Natural killer cell treated with Interleukin-12 subunit alpha and Interleukin-12 subunit beta and Interleukin-15 and Interleukin-18, amount 100 ng/mL, for 72 hours (primary cell): ENCODE data around the gene SYNE1. TPM values are rescaled to one million over a fixed set of nuclear protein-coding genes. Genes with fewer than 3 reads are reported as not detected.
A peak's percentile ranks its signal among the peaks of the same experiment; 100 is the strongest.
"Not testable (repeated sequence)": the region's sequence is repeated elsewhere in the genome, so short reads cannot be mapped to it uniquely, and the experiment has no call there.

Source experiments
- ATAC-seq, 2 donors: fragments of 150-1000 bp; cut with Tn5 transposase in 1 of 2; sonication (Bioruptor Pico), chemical (Tn5 transposase) in 1 of 2; 2 replicates each; pipeline ENCODE4 v1.10.0; 2021
- DNase-seq: peaks from one replicate; pipeline ENCODE4 v3.0.0; 2022; ENCODE audit warnings: low spot score
- H3K27ac Mint-ChIP-seq, 2 donors: 1 replicate in 1 of 2; 2 replicates in 1 of 2; pipeline ENCODE4 v1.8.0; 2022; ENCODE audit warnings: mixed read lengths in 2 of 2, mild to moderate bottlenecking in 1 of 2, moderate library complexity in 1 of 2
- H3K27me3 Mint-ChIP-seq, 2 donors: 1 replicate in 1 of 2; 2 replicates in 1 of 2; pipeline ENCODE4 v1.8.0; 2022; ENCODE audit warnings: mixed read lengths in 2 of 2
- H3K36me3 Mint-ChIP-seq: one replicate; pipeline ENCODE4 v1.8.0; 2022; ENCODE audit warnings: mixed read lengths
- H3K4me1 Mint-ChIP-seq, 2 donors: 1 replicate in 1 of 2; 2 replicates in 1 of 2; pipeline ENCODE4 v1.8.0; 2022; ENCODE audit warnings: low read depth in 2 of 2, mixed read lengths in 2 of 2, mild to moderate bottlenecking in 1 of 2
- H3K4me3 Mint-ChIP-seq: one replicate; pipeline ENCODE4 v1.8.0; 2022; ENCODE audit warnings: mixed read lengths
- H3K9me3 Mint-ChIP-seq: 2 replicates; pipeline ENCODE4 v1.8.0; 2022; ENCODE audit warnings: mixed read lengths
- total RNA-seq, 2 donors: library from RNA; stranded (reverse); gene quantifications; one replicate each; pipeline ENCODE4 v1.2.3, GENCODE V29; 2022

The SYNE1 gene
- total RNA-seq, 2 donors from 2014 or later: 30.6 to 61.2 TPM

GRCh38 chr6:152642578-152643375 lies 5.6 kb upstream of the SYNE1 start:
- peaks cover 15 to 30% of the 10 kb centered on the region in 2 donors for H3K27me3 Mint-ChIP-seq
- H3K36me3 Mint-ChIP-seq: no peaks in the 10 kb centered on the region
- H3K27ac Mint-ChIP-seq: no peak overlapping the region
- DNase-seq (peak; percentile 78), ATAC-seq (peak; percentile 66 to 89)
- H3K9me3 Mint-ChIP-seq: no peaks in the 10 kb centered on the region
- no peak overlapping the region for H3K4me3 Mint-ChIP-seq
- H3K4me1 Mint-ChIP-seq: peaks cover 21 to 22% of the 10 kb centered on the region in 2 donors

GRCh38 chr6:152636609-152637295 lies 410 bp downstream of the SYNE1 start:
- DNase-seq: peak; percentile 61
- H3K9me3 Mint-ChIP-seq: no peaks in the 10 kb centered on the region
- no peaks in the 10 kb centered on the region for H3K36me3 Mint-ChIP-seq
- H3K27ac Mint-ChIP-seq: peak overlapping the region; percentile 62 to 85
- H3K27me3 Mint-ChIP-seq: peaks cover 6 to 8% of the 10 kb centered on the region in 2 donors
- peak; percentile 81 to 82 for ATAC-seq
- H3K4me1 Mint-ChIP-seq: peaks cover 52 to 57% of the 10 kb centered on the region in 2 donors
- H3K4me3 Mint-ChIP-seq: peak overlapping the region; percentile 97

- H3K9me3 Mint-ChIP-seq: no peaks in the 10 kb centered on the region
- H3K27me3 Mint-ChIP-seq: peaks cover 6 to 8% of the 10 kb centered on the region in 2 donors
- peaks cover 56 to 63% of the 10 kb centered on the region in 2 donors for H3K4me1 Mint-ChIP-seq
- ATAC-seq (peak; percentile 31 to 64), DNase-seq (no peak)
- H3K4me3 Mint-ChIP-seq: peak overlapping the region; percentile 97
- H3K27ac Mint-ChIP-seq: peak overlapping the region; percentile 62 to 85
- H3K36me3 Mint-ChIP-seq: no peaks in the 10 kb centered on the region
Measured at GRCh38 chr6:152636021-152636608, 1.0 kb downstream of the SYNE1 start.

GRCh38 chr6:152634773-152635172 lies 2.4 kb downstream of the SYNE1 start:
- ATAC-seq (peak; percentile 90 to 91), DNase-seq (peak; percentile 84)
- peak overlapping the region; percentile 62 to 85 for H3K27ac Mint-ChIP-seq
- peaks cover 6 to 8% of the 10 kb centered on the region in 2 donors for H3K27me3 Mint-ChIP-seq
- H3K36me3 Mint-ChIP-seq: no peaks in the 10 kb centered on the region
- H3K4me3 Mint-ChIP-seq: peak overlapping the region; percentile 97
- H3K9me3 Mint-ChIP-seq: no peaks in the 10 kb centered on the region
- H3K4me1 Mint-ChIP-seq: peaks cover 52 to 59% of the 10 kb centered on the region in 2 donors

- H3K27me3 Mint-ChIP-seq: no peaks in the 10 kb centered on the region
- peak overlapping the region in 1 of 2 donors; percentile 77 for H3K27ac Mint-ChIP-seq
- DNase-seq (no peak), ATAC-seq (no peak)
- peaks cover 47 to 49% of the 10 kb centered on the region in 2 donors for H3K4me1 Mint-ChIP-seq
- H3K9me3 Mint-ChIP-seq: no peaks in the 10 kb centered on the region
- H3K36me3 Mint-ChIP-seq: no peaks in the 10 kb centered on the region
- no peak overlapping the region for H3K4me3 Mint-ChIP-seq
Measured at GRCh38 chr6:152632121-152632782, 4.9 kb downstream of the SYNE1 start.

GRCh38 chr6:152631376-152631775 lies 5.8 kb downstream of the SYNE1 start:
- H3K4me3 Mint-ChIP-seq: peak overlapping the region; percentile 1
- H3K4me1 Mint-ChIP-seq: peaks cover 46 to 48% of the 10 kb centered on the region in 2 donors
- no peaks in the 10 kb centered on the region for H3K9me3 Mint-ChIP-seq
- H3K27me3 Mint-ChIP-seq: no peaks in the 10 kb centered on the region
- no peak for ATAC-seq
- peaks cover 1% of the 10 kb centered on the region for H3K36me3 Mint-ChIP-seq
- no peak for DNase-seq
- peak overlapping the region; percentile 4 to 77 for H3K27ac Mint-ChIP-seq

GRCh38 chr6:152630832-152631231 lies 6.3 kb downstream of the SYNE1 start:
- Mint-ChIP-seq H3K36me3 (peaks cover 7% of the 10 kb centered on the region), H3K4me1 (peaks cover 46 to 48% of the 10 kb centered on the region in 2 donors), H3K27ac (peak overlapping the region; percentile 4 to 77), H3K4me3 (peak overlapping the region; percentile 1), H3K27me3 (no peaks in the 10 kb centered on the region), H3K9me3 (no peaks in the 10 kb centered on the region)
- DNase-seq: no peak
- ATAC-seq: no peak

GRCh38 chr6:152625213-152625612 lies 11.9 kb downstream of the SYNE1 start:
- peak overlapping the region; percentile 61 for H3K4me3 Mint-ChIP-seq
- ATAC-seq: peak; percentile 78 to 86

GRCh38 chr6:152614776-152615175 lies 22.4 kb downstream of the SYNE1 start:
- DNase-seq, ATAC-seq, H3K4me3 Mint-ChIP-seq, H3K27me3 Mint-ChIP-seq, H3K9me3 Mint-ChIP-seq: not testable (repeated sequence)
- peaks cover 60 to 64% of the 10 kb centered on the region in 2 donors for H3K4me1 Mint-ChIP-seq
- peaks cover 13% of the 10 kb centered on the region for H3K36me3 Mint-ChIP-seq
- peak overlapping the region in 1 of 2 donors; percentile 52 for H3K27ac Mint-ChIP-seq

More at GRCh38 chr6:152625213-152625612, 11.9 kb downstream of the SYNE1 start:
- peak; percentile 63 for DNase-seq
- Mint-ChIP-seq H3K4me1 (peaks cover 19 to 25% of the 10 kb centered on the region in 2 donors), H3K36me3 (peaks cover 7% of the 10 kb centered on the region), H3K27me3 (no peaks in the 10 kb centered on the region), H3K9me3 (no peaks in the 10 kb centered on the region), H3K27ac (no peak overlapping the region)

GRCh38 chr6:152609125-152609670 lies 28.0 kb downstream of the SYNE1 start:
- DNase-seq: no peak
- Mint-ChIP-seq H3K9me3 (peaks cover 7% of the 10 kb centered on the region), H3K4me3 (no peak overlapping the region), H3K27me3 (no peaks in the 10 kb centered on the region), H3K27ac (peak overlapping the region in 1 of 2 donors; percentile 82), H3K4me1 (peaks cover 55 to 56% of the 10 kb centered on the region in 2 donors), H3K36me3 (peaks cover 13% of the 10 kb centered on the region)
- no peak for ATAC-seq

GRCh38 chr6:152605941-152606340 lies 31.2 kb downstream of the SYNE1 start:
- Mint-ChIP-seq H3K27ac (peak overlapping the region in 1 of 2 donors; percentile 37), H3K36me3 (peaks cover 7% of the 10 kb centered on the region), H3K4me1 (peaks cover 30 to 42% of the 10 kb centered on the region in 2 donors), H3K27me3 (no peaks in the 10 kb centered on the region), H3K4me3 (no peak overlapping the region), H3K9me3 (peaks cover 3% of the 10 kb centered on the region)
- ATAC-seq: no peak
- no peak for DNase-seq

- ATAC-seq: no peak
- DNase-seq: no peak
Measured at GRCh38 chr6:152605342-152605741, 31.8 kb downstream of the SYNE1 start.

GRCh38 chr6:152603911-152604310 lies 33.3 kb downstream of the SYNE1 start:
- Mint-ChIP-seq H3K36me3 (no peaks in the 10 kb centered on the region), H3K9me3 (no peaks in the 10 kb centered on the region), H3K27ac (no peak overlapping the region), H3K4me3 (no peak overlapping the region), H3K4me1 (peaks cover 17 to 39% of the 10 kb centered on the region in 2 donors), H3K27me3 (no peaks in the 10 kb centered on the region)
- DNase-seq (no peak), ATAC-seq (no peak)

More at GRCh38 chr6:152605342-152605741, 31.8 kb downstream of the SYNE1 start:
- H3K27ac Mint-ChIP-seq: no peak overlapping the region
- peaks cover 5% of the 10 kb centered on the region for H3K36me3 Mint-ChIP-seq
- no peak overlapping the region for H3K4me3 Mint-ChIP-seq
- H3K4me1 Mint-ChIP-seq: peaks cover 24 to 36% of the 10 kb centered on the region in 2 donors
- H3K9me3 Mint-ChIP-seq: peaks cover under 1% of the 10 kb centered on the region
- H3K27me3 Mint-ChIP-seq: no peaks in the 10 kb centered on the region
